ENCODE data around the gene ATG4B. TPM values are rescaled to one million over a fixed set of nuclear protein-coding genes. Genes with fewer than 3 reads are reported as not detected.

ATG4B gene
- total and polyA plus RNA-seq, 2 of the 8 experiments (the other 6 are each of a cell fraction or from before 2014, with no cell fraction given), result 103 to 155 TPM

DNA sequence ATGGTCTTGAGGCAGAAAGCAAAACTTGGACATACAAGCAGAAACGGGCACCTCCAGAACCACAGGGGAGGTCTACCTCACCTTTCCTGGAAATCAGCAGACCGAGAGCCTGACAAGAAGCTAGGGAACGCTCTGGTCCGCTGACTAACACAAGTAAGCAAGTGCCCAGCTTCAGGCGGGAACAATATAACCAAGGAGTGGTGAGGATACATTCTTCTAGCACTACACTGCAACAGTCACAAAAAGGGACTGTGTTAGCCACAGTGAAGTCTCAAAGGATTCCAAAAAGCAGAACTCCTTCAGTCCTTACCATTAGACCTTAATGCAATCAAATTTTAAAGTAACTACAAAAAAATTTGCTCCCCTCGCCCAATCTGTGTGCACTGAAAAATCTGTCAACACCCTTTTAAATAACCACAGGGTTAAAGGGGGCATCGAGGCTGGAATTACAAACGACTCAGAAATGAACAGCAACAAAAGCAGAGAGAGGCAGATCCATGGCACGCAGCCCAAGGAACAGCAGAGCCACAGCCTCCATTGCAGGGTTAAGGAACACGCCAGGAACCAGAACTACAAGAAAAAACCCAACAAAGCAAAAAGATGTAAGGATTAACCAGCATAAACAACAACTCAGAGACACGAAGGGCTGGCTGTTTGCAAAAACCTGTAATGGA is 7.6 kb upstream of the ATG4B start (continued):
- TF ChIP-seq, protein P1, sequence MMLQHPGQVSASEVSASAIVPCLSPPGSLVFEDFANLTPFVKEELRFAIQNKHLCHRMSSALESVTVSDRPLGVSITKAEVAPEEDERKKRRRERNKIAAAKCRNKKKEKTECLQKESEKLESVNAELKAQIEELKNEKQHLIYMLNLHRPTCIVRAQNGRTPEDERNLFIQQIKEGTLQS (IDR thresholded peaks at IDR 0.05; ENCODE audit: insufficient read depth, low read depth, low read length), result no peak
- no peak for TF ChIP-seq CHD2 (IDR thresholded peaks at IDR 0.05; ENCODE audit: low read length)

Measured in H1 (cell line).